BE2C (cell line): ENCODE measurements around the gene LAMC2.
A peak's percentile ranks its signal among the peaks of the same experiment; 100 is the strongest.

ENCODE experiments used
- DNase-seq: peaks from one replicate; pipeline ENCODE4 v3.0.0-alpha.2; 2020
- H3K27me3 ChIP-seq: fragments of 250-450 bp; sonication (Bioruptor Pico); 2 replicates; pipeline ENCODE4 v1.5.1; 2020; ENCODE audit warnings: mild to moderate bottlenecking
- H3K36me3 ChIP-seq: fragments of 250-450 bp; sonication (Bioruptor Pico); 2 replicates; pipeline ENCODE4 v1.5.1; 2020; ENCODE audit warnings: mild to moderate bottlenecking
- H3K4me1 ChIP-seq: fragments of 250-450 bp; sonication (Bioruptor Pico); 2 replicates; pipeline ENCODE4 v1.5.1; 2020
- H3K4me3 ChIP-seq: 2 replicates; pipeline ENCODE4 v1.5.1; 2011; ENCODE audit warnings: low read depth, low read length
- H3K9me3 ChIP-seq: fragments of 250-450 bp; sonication (Bioruptor Pico); 2 replicates; pipeline ENCODE4 v1.5.1; 2020
- CTCF ChIP-seq: IDR thresholded peaks from 2 replicates; pipeline ENCODE4 v1.5.1; 2012; ENCODE audit warnings: mild to moderate bottlenecking, low read depth, low read length

The LAMC2 gene

GRCh38 chr1:183215936-183216335, 29.9 kb downstream of the LAMC2 start:
- H3K27me3 ChIP-seq, result no peaks in the 10 kb centered on the region
- DNase-seq, result no peak

GRCh38 chr1:183218027-183218618, 32.1 kb downstream of the LAMC2 start:
- no peak for TF ChIP-seq CTCF
- DNase-seq, result peak; percentile 33
- no peaks in the 10 kb centered on the region for H3K36me3 ChIP-seq
- H3K9me3 ChIP-seq, result no peaks in the 10 kb centered on the region
- no peaks in the 10 kb centered on the region for H3K4me1 ChIP-seq
- H3K4me3 ChIP-seq, result no peak overlapping the region
- H3K27me3 ChIP-seq, result no peaks in the 10 kb centered on the region

More at GRCh38 chr1:183215936-183216335, 29.9 kb downstream of the LAMC2 start:
- TF ChIP-seq CTCF, result no peak
- Histone ChIP-seq H3K4me1 (no peaks in the 10 kb centered on the region), H3K36me3 (no peaks in the 10 kb centered on the region), H3K4me3 (no peak overlapping the region), H3K9me3 (no peaks in the 10 kb centered on the region)

GRCh38 chr1:183218971-183219615, 33.0 kb downstream of the LAMC2 start:
- Histone ChIP-seq H3K4me1 (no peaks in the 10 kb centered on the region), H3K36me3 (no peaks in the 10 kb centered on the region), H3K27me3 (no peaks in the 10 kb centered on the region), H3K4me3 (no peak overlapping the region), H3K9me3 (no peaks in the 10 kb centered on the region)
- no peak for DNase-seq
- TF ChIP-seq CTCF, result no peak

GRCh38 chr1:183219616-183220009, 33.5 kb downstream of the LAMC2 start:
- no peaks in the 10 kb centered on the region for H3K4me1 ChIP-seq
- DNase-seq, result no peak
- no peaks in the 10 kb centered on the region for H3K27me3 ChIP-seq
- H3K9me3 ChIP-seq, result no peaks in the 10 kb centered on the region
- no peaks in the 10 kb centered on the region for H3K36me3 ChIP-seq
- no peak overlapping the region for H3K4me3 ChIP-seq
- no peak for TF ChIP-seq CTCF

- Histone ChIP-seq H3K9me3 (no peaks in the 10 kb centered on the region), H3K36me3 (no peaks in the 10 kb centered on the region), H3K27me3 (no peaks in the 10 kb centered on the region), H3K4me1 (no peaks in the 10 kb centered on the region), H3K4me3 (no peak overlapping the region)
- no peak for DNase-seq
- TF ChIP-seq CTCF, result no peak
These were observed 36.8 kb downstream of the LAMC2 start for GRCh38 chr1:183222909-183223308.

- Histone ChIP-seq H3K4me3 (no peak overlapping the region), H3K27me3 (no peaks in the 10 kb centered on the region), H3K4me1 (no peaks in the 10 kb centered on the region), H3K9me3 (no peaks in the 10 kb centered on the region), H3K36me3 (no peaks in the 10 kb centered on the region)
- TF ChIP-seq CTCF, result no peak
- no peak for DNase-seq
These were observed 37.4 kb downstream of the LAMC2 start for GRCh38 chr1:183223467-183223866.
